Upper lobe of left lung (tissue), 4 donors: ENCODE results near the gene PPP1CA.

Experiments
- EP300 ChIP-seq, 4 donors: sonication (generic); formaldehyde crosslinking; IDR thresholded peaks; one replicate each; pipeline ENCODE4 v1.5.1; 2017; ENCODE audit warnings: antibody characterized with exemption in 4 of 4, control low read depth in 2 of 4
- POLR2A ChIP-seq, 4 donors: fragments of 450-650 bp; IDR thresholded peaks; one replicate each; pipeline ENCODE4 v1.5.1; 2016 to 2017; ENCODE audit warnings: antibody characterized with exemption in 4 of 4, mild to moderate bottlenecking in 2 of 4
- POLR2AphosphoS5 ChIP-seq, 2 donors: sonication (generic); formaldehyde crosslinking; IDR thresholded peaks; one replicate each; pipeline ENCODE4 v1.5.1; 2017; ENCODE audit warnings: antibody characterized with exemption in 2 of 2
- TF ChIP-seq, protein P1 (sequence below), 6 experiments: fragments of 450-650 bp in 4 of 6; fragments of 200-600 bp in 2 of 6; sonication (generic) in 2 of 6; IDR thresholded peaks; one replicate each; pipeline ENCODE4 v1.5.1; 2016 to 2019; ENCODE audit warnings: antibody characterized with exemption in 6 of 6

DNA sequence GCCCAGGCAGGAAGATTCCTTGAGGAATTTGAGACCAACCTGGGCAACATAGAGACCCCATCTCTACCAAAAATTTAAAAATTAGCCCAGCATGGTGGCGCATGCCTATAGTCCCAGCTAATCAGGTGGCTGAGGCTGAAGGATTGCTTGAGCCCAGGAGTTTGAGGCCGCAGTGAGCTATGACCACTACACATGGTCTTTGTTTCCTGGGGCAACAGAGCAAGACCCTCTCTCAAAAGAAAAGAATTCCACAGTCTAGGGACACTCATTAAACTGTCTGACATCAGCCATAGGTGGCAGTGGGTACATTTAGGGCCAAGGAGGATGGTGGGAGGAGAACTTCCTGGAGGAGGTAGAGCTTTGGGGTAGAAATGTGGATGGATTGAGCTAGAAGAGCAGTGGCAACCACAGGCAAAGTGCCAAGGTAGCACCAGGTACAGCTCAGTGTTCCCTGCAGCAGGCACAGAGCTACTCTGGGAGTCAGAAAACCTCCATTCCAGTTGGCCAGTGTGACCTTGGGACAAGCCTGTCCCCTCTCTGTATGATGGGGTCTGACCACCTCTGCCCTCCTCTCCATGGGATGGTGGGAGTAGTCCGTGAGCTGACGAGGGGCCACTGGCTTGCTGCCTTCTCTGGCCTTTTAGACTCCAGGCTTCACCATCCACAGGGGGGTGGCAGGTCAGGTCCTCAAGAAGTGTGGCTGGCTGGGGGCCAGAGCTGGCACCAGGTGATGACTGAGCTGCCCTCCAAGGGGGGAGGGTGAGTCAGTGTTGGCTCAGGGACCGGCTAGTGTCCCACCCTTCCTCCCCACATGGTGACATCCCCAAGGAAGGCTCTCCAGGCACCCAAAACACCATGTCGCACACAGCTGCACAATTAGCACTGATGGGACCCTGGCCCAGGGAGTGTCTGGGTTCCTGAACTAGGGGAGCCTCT, 24.5 kb downstream of the PPP1CA start:
- TF ChIP-seq, protein P1, sequence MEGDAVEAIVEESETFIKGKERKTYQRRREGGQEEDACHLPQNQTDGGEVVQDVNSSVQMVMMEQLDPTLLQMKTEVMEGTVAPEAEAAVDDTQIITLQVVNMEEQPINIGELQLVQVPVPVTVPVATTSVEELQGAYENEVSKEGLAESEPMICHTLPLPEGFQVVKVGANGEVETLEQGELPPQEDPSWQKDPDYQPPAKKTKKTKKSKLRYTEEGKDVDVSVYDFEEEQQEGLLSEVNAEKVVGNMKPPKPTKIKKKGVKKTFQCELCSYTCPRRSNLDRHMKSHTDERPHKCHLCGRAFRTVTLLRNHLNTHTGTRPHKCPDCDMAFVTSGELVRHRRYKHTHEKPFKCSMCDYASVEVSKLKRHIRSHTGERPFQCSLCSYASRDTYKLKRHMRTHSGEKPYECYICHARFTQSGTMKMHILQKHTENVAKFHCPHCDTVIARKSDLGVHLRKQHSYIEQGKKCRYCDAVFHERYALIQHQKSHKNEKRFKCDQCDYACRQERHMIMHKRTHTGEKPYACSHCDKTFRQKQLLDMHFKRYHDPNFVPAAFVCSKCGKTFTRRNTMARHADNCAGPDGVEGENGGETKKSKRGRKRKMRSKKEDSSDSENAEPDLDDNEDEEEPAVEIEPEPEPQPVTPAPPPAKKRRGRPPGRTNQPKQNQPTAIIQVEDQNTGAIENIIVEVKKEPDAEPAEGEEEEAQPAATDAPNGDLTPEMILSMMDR (IDR thresholded peaks at IDR 0.05): no peak
- TF ChIP-seq POLR2AphosphoS5 (IDR thresholded peaks at IDR 0.05) (no peak), EP300 (IDR thresholded peaks at IDR 0.05) (no peak), POLR2A (IDR thresholded peaks at IDR 0.05) (no peak)
